ENCODE results near the gene TTC3. TPM values are rescaled to one million over a fixed set of nuclear protein-coding genes. Genes with fewer than 3 reads are reported as not detected.

The TTC3 gene
- total RNA-seq, 6 experiments from 2014 or later: 46.7 to 68.7 (median 54.2) TPM

DNA sequence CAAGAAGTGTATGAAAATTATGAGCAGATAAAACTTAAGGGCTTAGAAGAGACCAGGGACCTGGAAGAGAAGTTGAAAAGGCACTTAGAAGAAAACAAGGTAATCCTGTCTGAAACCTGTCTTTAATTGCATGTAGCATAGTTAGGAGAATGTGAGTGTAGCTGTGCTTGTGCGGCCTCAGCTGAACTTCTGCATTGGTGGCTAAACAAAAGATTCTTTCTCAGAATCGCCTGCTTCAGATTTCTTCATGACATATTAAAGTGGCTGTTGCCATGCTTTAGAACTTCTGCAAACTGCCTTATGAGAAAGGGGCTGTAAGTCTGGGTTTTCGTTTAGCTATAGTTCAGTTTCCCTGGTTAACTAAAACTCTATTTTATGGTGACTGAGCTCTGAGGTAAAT is 99.6 kb downstream of the TTC3 start:
- DNase-seq: no peak
- ATAC-seq: no peak
- H3K9me3 ChIP-seq: no peaks in the 10 kb centered on the region
- H3K4me1 ChIP-seq: no peaks in the 10 kb centered on the region
- 91% methylated on average over 3 of the region's 3 CpGs for WGBS (ENCODE audit: insufficient coverage, low coverage, low lambda C conversion rate, missing lambda C conversion rate)
- intact Hi-C loops (cut with DNase I): no loop called here
- H3K27me3 ChIP-seq: no peaks in the 10 kb centered on the region
- H3K27ac ChIP-seq: no peak overlapping the region
- TF ChIP-seq POLR2A (IDR thresholded peaks at IDR 0.05): no peak
- TF ChIP-seq, protein P1, sequence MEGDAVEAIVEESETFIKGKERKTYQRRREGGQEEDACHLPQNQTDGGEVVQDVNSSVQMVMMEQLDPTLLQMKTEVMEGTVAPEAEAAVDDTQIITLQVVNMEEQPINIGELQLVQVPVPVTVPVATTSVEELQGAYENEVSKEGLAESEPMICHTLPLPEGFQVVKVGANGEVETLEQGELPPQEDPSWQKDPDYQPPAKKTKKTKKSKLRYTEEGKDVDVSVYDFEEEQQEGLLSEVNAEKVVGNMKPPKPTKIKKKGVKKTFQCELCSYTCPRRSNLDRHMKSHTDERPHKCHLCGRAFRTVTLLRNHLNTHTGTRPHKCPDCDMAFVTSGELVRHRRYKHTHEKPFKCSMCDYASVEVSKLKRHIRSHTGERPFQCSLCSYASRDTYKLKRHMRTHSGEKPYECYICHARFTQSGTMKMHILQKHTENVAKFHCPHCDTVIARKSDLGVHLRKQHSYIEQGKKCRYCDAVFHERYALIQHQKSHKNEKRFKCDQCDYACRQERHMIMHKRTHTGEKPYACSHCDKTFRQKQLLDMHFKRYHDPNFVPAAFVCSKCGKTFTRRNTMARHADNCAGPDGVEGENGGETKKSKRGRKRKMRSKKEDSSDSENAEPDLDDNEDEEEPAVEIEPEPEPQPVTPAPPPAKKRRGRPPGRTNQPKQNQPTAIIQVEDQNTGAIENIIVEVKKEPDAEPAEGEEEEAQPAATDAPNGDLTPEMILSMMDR (IDR thresholded peaks at IDR 0.05): no peak
- H3K36me3 ChIP-seq: peaks cover 4 to 25% (median 8%) of the 10 kb centered on the region in 4 donors
- no peak overlapping the region for H3K4me3 ChIP-seq

DNA sequence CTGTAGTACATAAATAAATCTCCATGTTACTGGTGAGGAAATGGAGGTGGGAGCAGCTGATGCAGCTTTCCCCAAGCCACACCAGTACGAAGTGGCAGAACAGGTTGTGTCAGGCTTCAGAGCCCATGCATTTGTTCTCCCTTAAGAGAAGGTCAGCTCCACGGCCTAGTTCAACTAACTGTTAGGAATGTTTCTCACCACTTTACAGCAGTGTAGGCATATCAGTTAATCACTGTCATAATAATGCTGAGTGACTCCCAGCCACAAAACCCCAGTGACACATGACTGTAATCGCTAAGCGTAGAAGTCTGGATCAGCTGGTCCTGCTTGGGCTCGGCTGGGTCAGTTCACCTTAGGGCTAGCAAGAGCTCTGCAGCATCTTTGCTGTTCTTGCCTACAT is 103.7 kb downstream of the TTC3 start:
- no peaks in the 10 kb centered on the region for H3K4me1 ChIP-seq
- TF ChIP-seq, protein P1 (IDR thresholded peaks at IDR 0.05): no peak
- TF ChIP-seq POLR2A (IDR thresholded peaks at IDR 0.05): no peak
- H3K4me3 ChIP-seq: no peak overlapping the region
- intact Hi-C loops (cut with DNase I): no loop called here
- no peaks in the 10 kb centered on the region for H3K27me3 ChIP-seq
- H3K36me3 ChIP-seq: peaks cover 2 to 41% (median 8%) of the 10 kb centered on the region in 4 donors
- no peak overlapping the region for H3K27ac ChIP-seq
- 88% methylated on average over 2 of the region's 5 CpGs for WGBS (ENCODE audit: insufficient coverage, low coverage, low lambda C conversion rate, missing lambda C conversion rate)
- no peak for DNase-seq
- ATAC-seq: no peak
- H3K9me3 ChIP-seq: no peaks in the 10 kb centered on the region

DNA sequence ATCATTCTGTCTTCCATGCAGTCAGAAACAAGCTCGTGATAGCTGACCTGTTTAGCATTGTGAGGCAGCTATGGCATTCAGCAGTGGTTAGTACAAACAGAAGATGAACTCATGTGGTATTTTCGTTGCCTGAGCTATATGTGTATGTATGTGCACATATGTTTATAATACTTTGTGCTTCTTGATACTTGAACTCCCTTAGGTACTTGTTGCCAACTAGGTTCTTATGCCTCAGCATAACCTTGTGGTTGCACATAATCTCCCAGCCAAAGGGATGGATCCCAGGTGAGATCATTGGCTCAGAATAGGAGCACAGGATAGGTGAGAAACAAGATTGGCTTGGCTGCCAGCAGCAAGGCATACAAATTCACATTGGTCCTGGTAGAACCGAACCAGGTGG is 108.0 kb downstream of the TTC3 start:
- no peaks in the 10 kb centered on the region for H3K27me3 ChIP-seq
- H3K36me3 ChIP-seq: peaks cover 0 to 30% (median 2%) of the 10 kb centered on the region in 4 donors
- H3K4me3 ChIP-seq: no peak overlapping the region
- ATAC-seq: no peak
- no peaks in the 10 kb centered on the region for H3K9me3 ChIP-seq
- H3K27ac ChIP-seq: no peak overlapping the region
- no peaks in the 10 kb centered on the region for H3K4me1 ChIP-seq
- intact Hi-C loops (cut with DNase I): no loop called here
- no peak for DNase-seq
- WGBS (ENCODE audit: insufficient coverage, low coverage, low lambda C conversion rate, missing lambda C conversion rate): 90% methylated on average over 3 of the region's 3 CpGs
- TF ChIP-seq, protein P1 (IDR thresholded peaks at IDR 0.05): no peak
- no peak for TF ChIP-seq POLR2A (IDR thresholded peaks at IDR 0.05)

DNA sequence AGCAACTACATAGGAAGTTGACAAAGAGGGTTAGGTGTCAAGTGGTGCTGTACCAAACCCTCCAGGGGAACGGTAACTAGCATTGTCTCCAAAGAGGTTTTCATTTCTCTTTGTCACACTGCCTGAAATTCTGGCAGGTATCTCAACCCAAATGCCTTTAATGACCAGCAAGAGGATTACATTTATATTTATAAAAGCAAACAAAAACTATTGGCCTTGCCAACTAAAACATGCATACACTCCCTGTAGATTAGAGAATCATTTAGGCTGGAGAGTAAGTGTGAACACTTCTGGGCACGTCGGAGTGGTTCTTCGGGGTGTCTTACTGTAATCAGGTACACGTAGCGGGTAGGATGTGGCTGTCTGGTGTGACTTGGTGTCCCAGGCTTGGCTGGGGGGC is 109.2 kb downstream of the TTC3 start:
- 72% methylated on average over 2 of the region's 6 CpGs for WGBS (ENCODE audit: insufficient coverage, low coverage, low lambda C conversion rate, missing lambda C conversion rate)
- TF ChIP-seq, protein P1 (IDR thresholded peaks at IDR 0.05): no peak
- no peak for TF ChIP-seq POLR2A (IDR thresholded peaks at IDR 0.05)
- H3K36me3 ChIP-seq: peaks cover 0 to 38% (median 7%) of the 10 kb centered on the region in 4 donors
- H3K27me3 ChIP-seq: no peaks in the 10 kb centered on the region
- intact Hi-C loops (cut with DNase I): no loop called here
- DNase-seq (no peak), ATAC-seq (no peak)
- no peak overlapping the region for H3K27ac ChIP-seq
- H3K4me1 ChIP-seq: no peaks in the 10 kb centered on the region
- H3K9me3 ChIP-seq: no peaks in the 10 kb centered on the region
- no peak overlapping the region for H3K4me3 ChIP-seq

- no peak for ATAC-seq
- Histone ChIP-seq H3K4me1 (no peaks in the 10 kb centered on the region), H3K4me3 (no peak overlapping the region), H3K9me3 (no peaks in the 10 kb centered on the region), H3K27ac (no peak overlapping the region), H3K36me3 (peaks cover 0 to 46% (median 11%) of the 10 kb centered on the region in 4 donors), H3K27me3 (no peaks in the 10 kb centered on the region)
- no peak for DNase-seq
- TF ChIP-seq, protein P1 (IDR thresholded peaks at IDR 0.05): no peak
- no peak for TF ChIP-seq POLR2A (IDR thresholded peaks at IDR 0.05)
- intact Hi-C loops (cut with DNase I): no loop called here
- 88% methylated on average over 3 of the region's 3 CpGs for WGBS (ENCODE audit: insufficient coverage, low coverage, low lambda C conversion rate, missing lambda C conversion rate)
Measured at GRCh38 chr21:37183749-37184148, 110.7 kb downstream of the TTC3 start.

Measured in right lobe of liver (tissue), 6 donors.